M059J (cell line): ENCODE data around the gene MRPL58. TPM values are rescaled to one million over a fixed set of nuclear protein-coding genes. Genes with fewer than 3 reads are reported as not detected.
"Not testable (repeated sequence)": the region's sequence is repeated elsewhere in the genome, so short reads cannot be mapped to it uniquely, and the experiment has no call there.

Experiments
- DNase-seq: peaks from one replicate; pipeline ENCODE4 v3.0.0-alpha.2; 2012; ENCODE audit warnings: low read depth
- total RNA-seq: library from RNA; depleted of rRNA; stranded (reverse); fragments of >200 nt; shearing (Covaris generic); gene quantifications from 2 replicates; pipeline ENCODE4 v1.2.3, GENCODE V29; 2014

The MRPL58 gene
- total RNA-seq, 1 experiment from 2014 or later = 65.0 TPM

DNA sequence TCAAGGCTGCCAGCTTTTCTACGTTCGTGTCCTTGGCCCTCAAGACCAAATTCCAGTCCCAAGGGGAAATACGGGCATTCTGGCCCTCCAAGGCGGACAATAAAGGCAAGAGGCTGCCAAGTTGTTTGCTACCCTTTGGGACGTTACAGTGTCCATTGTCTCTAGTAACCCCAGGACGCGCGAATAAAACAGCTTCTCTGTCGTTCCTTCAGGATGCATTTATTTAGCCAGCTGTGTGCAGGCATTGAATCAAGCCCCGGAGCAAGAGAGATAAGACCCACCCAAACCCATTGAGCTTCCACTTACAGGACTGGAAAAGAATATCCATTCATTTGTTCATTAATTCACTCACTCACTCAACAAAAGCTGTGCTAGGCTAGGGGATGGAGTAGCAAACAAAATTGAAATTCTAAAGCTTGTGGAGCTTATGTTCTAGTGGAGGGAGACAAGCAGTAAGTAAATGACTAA, 656 bp downstream of the MRPL58 start:
- no peak for DNase-seq

DNA sequence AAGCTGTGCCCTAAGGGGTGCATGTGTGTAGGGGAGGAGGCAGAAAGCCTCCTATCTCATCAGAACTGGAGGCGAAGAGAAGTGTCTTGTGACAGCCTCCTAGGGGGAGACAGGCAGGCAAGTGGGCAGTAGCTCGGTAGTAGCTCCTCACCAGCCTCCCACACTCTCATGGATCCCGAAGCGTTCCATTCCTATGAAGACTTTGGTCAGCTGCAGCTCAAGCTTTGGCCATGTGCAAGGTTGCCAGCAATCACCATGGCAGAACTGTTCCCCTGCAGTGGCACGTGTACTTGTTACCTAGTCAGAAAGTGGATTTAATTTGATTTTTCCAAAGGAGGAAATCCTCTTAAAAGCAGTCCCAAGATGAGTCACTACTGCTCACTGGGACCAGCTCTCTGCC, 6.7 kb downstream of the MRPL58 start:
- DNase-seq = no peak

DNA sequence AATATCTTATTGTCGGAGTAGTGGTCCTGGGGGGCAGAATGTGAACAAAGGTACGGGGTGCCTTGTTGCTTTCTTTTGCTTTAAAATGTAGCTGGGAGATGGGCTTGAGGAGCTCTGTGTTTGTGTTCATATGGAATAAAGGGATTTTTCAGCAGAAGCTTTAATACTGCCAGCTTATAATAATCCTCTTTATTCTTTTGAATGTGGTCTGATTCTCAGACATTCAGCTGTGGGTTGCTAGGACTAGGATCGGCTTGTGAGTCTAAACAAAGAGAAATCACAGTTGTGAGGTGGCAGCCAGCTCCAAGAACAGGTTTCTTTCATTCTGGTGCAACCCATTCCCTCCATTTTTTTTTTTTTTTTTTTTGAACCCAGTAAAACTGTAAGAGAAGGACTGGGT, 7.2 kb downstream of the MRPL58 start:
- DNase-seq = no peak

DNA sequence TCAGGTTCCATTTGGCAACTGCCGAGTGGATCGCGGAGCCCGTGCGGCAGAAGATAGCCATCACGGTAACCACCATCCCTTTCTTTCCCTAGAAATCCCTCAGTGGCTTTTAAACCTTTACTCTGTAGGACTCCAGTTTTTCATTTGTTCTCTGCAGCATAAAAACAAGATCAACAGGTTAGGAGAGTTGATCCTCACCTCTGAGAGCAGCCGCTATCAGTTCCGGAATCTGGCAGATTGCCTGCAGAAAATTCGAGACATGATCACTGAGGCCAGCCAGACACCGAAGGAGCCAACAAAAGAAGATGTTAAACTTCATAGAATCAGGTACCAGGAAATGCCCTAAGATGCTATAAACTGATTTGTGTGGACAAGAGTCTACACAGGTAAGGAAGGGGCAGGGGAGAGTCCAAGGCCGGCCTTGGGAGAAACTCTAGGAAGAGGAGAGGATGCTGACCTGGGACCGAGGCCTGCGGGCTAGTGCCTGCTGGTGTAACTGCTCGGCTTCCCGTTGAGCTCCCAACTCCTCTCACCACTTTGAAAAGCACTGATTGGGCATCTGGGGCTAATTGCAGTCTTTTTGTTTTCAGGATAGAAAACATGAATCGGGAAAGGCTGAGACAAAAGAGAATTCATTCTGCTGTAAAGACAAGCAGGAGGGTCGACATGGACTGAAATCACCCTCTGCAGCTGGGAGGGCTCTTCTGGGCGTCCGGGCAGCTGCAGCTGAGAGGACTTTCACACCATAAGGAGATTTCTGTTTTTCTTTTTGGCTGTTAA, 8.1 kb downstream of the MRPL58 start:
- no peak for DNase-seq

DNA sequence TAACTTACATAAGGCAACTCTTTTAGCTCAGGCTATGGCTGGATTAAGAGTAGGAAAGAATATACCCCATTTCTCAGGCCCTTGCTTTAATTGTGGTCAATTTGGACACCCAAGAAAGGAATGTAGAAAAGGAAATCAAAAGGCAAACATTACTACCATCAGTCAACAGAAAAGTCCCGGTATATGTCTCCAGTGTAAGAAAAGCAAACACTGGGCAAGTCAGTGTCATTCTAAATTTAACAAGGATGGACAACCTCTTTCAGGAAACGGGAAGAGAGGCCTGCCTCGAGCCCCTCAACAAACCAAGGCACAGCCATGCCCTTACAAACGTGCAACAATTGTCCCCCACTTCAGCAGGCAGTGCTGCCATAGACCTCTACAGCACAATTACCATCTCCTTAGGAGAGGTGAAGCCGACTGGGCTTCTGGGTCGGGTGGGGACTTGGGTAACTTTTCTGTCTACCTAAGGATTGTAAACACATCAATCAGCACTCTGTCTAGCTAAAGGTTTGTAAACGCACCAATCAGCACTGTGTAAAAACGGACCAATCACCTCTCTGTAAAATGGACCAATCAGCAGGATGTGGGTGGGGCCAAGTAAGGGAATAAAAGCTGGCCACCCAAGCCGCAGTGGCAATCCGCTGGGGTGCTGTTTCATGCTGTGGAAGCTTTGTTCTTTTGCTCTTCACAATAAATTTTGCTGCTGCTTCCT, 12.4 kb downstream of the MRPL58 start:
- no peak for DNase-seq

DNA sequence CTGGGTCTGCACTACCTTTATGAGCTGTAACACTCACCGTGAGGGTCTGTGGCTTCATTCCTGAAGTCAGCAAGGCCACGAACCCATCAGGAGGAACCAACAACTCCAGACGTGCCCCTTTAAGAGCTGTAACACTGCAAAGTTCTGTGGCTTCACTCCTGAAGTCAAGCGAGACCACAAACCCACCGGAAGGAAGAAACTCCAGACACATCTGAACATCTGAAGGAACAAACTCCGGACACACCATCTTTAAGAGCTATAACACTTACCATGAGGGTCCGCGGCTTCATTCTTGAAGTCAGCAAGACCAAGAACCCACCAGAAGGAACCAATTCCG, 12.9 kb downstream of the MRPL58 start:
- not testable (repeated sequence) for DNase-seq

DNA sequence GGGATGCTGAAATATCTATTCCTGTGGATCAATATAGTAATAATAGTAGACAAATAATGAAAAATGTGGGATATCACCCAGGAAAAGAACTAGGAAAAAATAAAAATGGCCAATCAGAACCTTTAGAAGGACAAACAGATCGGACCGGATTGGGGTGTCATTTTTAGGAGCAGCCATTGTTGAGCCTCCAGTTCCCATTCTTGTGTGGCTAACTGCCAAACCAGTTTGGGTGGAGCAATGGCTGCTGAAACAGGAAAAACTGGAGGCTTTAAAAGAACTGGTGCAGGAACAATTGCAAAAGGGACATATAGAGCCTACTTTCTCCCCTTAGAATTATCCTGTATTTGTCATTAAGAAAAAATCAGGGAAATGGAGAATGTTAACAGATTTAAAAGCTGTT, 14.2 kb downstream of the MRPL58 start:
- DNase-seq = not testable (repeated sequence)

DNA sequence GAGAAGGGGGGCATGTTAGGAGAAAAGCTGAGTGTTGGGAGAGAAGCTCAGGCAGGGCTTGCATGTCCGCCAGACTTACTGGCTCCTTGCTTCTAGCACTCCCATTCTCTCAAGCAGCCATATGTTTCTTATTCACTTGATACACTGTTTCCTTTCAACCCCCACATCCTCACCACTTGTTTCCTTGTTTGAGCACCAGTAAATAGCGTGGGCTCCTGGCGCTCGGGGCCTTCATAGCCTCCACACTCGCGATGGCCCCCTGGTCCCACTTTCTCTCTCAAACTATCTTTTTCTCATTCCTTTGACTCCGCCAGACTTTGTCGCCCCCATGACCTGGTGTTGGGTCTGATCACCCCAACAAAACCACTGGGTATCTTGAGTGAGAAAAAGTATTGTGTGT, 17.7 kb downstream of the MRPL58 start:
- DNase-seq = no peak

DNA sequence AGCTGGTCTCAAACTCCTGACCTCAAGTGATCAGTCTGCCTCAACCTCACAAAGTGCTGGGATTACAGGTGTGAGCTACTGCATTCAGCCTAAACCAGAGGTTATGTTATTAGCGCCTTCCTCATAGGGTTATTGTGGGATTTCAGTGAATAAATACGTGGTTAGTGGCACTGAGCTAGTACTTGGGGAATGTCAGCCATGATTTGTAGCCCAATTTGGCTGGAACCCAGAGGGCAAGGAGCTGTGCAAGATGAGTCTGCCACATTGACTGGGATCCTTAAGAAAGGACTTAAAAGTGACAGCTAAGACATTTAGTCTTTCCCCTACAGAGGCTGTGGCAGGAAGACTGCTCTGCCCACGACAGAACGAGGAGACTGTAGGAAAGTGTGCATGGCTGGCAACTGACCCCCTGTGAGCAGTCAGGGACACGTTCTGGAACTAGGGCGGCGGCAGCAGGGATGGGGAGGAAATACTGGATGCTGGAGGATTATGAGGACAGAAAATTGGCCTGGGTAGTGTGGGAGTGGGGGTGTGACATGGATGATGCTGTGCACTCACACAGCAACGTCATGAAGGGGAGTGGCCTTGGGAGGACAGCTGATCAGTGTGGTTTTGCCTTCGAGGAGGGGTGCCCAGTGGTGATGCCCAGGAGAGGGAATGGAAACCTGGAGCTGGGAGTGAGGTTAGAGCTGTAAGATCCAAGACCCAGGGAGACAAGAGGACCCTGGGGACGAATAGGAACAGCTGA, 19.7 kb downstream of the MRPL58 start:
- peak; percentile 91 for DNase-seq

DNA sequence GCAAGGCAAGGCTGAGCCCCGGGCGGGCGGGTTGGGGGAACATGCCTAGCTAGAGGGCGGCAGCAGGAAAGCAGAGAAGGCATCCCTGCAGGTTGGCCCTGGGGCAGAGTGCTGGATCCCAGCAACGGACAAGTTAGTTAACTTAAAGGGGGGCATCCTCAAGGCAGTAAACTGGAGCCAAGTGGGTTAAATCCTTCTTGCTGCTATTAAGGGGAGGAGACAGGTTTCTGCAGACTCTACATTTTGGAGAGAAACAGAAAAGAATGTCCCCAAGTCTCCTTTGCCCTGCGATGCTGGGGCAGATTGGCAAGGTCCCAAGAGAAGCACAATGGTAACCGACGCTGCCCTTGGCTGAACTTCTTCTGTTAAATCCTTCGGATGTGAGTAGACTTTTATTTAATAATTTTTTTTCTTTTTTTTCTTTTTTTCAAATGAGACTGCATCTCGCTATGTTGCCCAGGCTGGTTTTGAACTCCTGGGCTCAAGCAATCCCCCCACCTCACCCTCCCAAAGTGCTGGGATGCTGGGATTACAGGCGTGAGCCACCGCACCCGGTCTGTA, 20.3 kb downstream of the MRPL58 start:
- DNase-seq = peak; percentile 46

DNA sequence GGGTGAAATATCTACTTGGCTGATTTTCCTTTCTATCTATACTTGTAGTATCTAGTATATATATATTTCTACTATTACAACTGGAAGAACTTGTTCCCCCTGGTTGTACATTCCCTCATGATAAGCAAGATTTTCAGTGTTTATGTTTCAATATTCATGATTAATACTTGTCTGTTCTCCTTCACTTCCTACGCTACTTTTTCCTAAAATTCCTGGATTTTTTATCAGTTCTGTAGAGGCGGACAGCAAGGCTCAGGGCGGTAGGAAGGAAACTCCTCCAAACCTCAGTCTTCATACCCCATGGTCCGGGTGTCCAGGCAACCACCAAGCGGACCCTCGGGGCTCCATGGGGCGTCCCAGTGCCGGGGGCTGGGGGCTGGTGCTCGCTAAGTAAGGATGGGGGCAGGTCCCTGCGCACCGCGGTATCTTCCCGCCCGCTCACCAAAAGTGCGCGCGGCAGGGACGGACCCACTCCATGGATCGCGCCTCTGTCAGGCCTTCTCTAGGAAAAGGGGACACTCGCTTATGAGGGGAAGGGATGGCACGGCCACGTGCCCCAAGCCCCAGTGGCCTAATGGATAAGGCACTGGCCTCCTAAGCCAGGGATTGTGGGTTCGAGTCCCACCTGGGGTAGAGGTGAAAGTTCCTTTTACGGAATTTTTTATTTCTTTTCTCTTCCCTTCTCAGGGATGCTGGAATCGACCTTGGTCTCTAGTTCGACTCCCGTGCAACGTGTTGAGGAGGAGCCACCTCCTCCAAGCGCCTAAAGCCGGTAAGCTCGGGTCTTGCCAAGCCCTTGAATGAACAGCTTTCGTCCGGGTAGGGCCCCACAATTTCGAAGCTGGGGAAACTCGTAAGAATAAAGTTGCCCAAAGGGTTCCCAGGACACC, 21.1 kb downstream of the MRPL58 start:
- DNase-seq = peak; percentile 91

DNA sequence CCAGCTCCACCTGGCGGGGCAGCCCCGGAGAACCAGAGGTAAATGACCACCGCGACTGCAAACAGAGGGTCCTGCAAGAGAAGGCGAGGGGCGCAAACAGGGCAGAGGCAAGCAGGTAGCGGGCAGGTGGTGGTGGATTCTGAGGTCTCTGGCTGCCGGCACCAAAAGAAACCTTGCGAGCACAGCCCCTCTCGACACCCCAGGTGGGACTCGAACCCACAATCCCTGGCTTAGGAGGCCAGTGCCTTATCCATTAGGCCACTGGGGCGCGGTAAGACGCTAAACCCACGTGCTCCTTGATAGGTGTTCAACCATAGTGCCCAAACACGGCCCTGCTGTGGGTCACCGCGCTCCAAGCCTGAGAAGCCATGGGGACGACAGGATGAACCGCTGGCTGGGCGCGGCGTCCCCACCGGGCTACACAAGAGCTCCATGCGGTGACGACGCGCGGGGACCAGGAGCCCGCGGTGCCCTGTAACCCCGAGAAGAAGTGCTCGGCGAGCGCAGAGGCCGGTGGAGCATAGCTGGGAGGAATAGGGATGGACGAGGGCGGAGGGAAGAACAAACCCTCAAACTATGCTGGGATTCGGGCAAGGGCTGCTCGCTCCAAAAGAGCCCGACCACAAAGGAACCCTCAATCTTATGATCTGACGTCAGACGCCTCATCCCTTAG, 21.9 kb downstream of the MRPL58 start:
- DNase-seq = peak; percentile 91

DNA sequence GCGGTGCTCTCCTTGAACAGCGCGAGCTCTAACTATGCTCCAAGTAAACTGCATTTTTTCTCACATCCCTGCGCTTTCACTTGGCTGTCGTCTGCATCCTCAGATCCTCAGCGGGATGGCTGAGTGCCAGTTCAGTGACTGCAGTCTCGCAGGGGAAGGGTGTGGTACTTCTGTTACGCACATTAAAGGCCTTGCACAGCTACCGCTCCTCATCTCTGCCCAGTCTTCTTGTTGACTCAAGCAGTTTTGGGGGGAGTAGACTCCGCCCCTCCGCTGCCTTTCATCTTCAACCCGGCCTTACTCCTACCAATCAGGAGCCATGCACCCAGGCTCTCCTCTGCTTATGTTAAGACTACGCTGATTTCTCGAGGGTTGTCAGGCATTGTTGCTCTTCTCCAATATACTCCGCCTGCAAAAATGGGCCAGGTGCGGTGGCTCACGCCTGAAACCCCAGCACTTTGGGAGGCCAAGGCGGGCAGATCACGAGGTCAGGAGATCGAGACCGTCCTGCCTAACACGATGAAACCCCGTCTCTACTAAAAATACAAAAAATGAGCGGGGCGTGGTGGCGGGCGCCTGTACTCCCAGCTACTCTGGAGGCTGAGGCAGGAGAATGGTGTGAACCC, 24.3 kb downstream of the MRPL58 start:
- peak; percentile 6 for DNase-seq

DNA sequence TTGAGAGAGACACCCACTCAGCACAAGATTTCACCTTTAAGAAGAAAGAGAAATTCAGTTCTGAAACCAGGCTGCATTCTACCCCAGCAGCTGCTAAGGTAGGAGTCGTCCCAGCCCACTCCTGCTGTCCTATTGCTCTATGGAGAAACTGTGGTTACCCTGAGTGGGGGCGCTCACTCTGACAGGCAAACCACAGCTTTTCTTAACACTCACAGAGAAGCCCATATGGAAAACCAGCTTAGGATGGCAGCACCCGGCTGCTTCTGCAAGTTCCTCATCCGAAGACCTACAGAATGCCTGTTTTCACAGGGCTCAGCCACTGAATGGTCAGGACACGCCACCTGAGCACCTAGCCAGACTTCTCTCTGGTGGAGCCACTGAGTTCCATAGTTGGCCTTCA, 26.8 kb downstream of the MRPL58 start:
- no peak for DNase-seq

DNA sequence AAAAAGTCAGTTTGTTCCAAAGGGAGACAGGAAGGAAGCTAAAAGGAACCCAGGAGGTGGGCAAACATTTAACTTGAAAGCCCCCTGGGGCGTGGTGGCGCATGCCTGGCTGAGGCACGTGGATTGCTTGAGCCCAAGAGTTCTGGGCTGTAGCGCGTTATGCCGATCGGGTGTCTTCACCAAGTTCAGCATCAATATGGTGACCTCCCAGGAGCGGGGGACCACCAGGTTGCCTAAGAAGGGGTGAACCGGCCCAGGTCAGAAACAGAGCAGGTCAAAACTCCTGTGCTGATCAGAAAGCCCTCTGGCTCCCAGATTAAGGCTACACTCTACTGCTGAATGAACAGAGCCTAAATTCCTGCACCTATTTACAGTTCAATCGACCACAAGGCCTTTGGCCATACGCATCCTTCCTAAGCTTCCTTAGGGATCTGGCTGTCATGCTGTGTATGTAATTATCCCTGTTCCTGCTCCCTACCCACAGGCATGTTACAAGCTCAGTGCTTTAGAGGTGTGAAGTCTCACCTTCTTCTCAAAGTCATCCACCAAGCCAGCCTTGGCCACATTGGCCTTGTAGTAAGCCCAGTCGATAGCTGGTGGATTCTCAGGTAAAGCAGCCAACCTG, 29.3 kb downstream of the MRPL58 start:
- no peak for DNase-seq

DNA sequence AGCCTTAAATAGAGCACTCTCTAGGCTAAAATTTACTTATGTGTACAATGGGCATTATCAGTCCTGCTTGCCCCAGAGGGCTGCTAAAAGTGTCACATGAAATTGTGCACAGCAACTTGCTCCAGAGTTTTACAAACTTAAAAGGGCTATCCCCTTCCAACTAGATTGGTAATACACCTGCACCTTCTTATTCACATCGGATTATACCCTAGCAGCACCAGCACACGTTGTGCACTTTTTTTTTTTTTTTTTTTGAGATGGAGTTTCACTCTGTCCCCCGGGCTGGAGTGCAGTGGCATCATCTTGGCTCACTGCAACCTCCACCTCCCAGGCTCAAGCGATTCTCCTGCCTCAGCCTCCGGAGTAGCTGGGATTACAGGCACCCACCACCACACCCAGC, 31.3 kb downstream of the MRPL58 start:
- not testable (repeated sequence) for DNase-seq

DNA sequence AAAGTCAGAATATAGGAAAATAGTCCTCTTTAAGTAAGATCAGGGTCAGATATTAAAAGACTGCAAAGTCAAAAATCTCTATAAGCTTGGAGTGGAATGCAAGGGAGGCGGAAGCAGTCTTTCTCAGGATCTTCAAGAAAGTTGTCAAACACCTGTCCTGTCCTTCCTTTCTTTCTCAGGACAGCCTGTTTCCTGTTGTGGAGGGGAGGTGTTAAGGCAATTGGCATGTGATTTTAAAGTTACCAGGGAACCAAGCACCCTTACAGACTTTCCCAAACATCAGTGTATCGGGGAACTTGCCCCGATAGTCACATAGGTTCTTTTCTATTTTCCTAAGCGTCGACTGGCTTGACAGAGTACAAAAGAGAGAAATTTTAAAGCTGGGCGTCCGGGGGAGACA, 32.2 kb downstream of the MRPL58 start:
- no peak for DNase-seq

DNA sequence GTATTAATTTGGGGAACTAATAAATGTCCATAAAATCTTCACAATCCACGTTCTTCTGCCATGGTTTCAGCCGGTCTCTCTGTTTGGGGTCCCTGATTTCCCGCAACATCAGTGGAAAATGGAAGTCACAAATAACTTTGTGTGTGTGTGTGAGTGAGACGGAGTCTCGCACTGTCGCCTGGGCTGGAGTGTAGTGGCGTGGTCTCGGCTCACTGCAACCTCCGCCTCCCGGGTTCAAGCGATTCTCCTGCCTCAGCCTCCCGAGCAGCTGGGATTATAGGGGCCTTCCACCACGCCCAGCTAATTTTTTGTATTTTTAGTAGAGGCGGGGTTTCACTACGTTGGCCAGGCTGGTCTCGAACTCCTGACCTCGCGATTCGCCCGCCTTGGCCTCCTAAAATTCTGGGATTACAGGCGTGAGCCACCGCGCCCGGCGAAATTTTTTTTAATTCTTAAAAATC, 33.5 kb downstream of the MRPL58 start:
- not testable (repeated sequence) for DNase-seq

DNA sequence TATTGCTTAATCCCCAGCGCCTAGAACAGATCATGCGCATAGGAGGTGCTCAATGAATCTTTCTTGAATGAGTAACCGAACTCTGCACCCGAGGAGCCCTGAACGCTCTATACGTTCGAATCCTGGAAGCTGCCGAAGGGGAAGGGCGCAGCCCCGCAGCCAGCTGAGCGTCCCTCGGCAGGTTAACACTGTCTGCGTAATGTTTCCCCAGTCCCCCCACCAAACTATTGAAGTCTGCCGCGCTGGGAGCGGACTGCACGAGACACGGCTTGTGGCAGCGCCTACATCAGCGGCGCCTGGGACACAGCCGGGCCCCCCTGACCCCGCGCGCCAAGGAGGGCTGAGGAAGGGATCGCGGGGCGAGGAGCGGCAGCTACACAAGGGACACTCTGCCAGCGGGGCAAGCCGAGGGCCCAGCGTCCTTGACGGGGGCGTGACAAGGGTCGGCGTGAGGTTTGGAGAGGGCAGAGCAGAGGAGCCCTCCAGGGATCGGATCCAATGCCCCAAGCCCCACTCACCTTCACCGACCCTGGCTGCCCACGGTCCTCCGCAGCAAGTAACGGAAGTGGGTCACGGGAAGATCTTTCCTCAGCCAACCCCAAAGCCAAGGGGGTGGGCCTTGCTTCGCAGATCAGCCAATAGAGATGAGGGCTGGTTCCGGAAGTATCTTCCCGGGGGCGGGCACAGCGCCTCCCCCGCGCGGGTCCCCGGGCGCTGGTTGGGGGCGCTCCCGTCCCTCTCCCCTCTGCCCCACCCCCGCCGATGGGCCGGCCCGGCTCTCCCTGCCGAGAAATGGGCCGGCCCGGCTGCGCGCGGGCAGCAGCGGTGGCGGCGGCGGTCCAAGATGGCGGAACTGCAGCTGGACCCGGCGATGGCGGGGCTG, 34.2 kb downstream of the MRPL58 start, which contains the start of the genes ATP5PD and KCTD2:
Gene ATP5PD, minus strand, starts transcription at position 563 of the 883 bp plus-strand sequence. CDS start 4,319 bp downstream, outside the sequence.
Gene KCTD2, plus strand, starts transcription at position 819 of the 883 bp plus-strand sequence. Its CDS starts 26 bp downstream, at position 845.
- peak; percentile 94 for DNase-seq
